ENCODE measurements around the gene PHLDA2.

- no peak for TF ChIP-seq CTCF (optimal IDR thresholded peaks at IDR 0.05 in 1 of 3, IDR thresholded peaks at IDR 0.05 in 1 of 3, conservative IDR thresholded peaks at IDR 0.05 in 1 of 3; ENCODE audit: extremely low read depth in 1 of 3, insufficient read depth in 2 of 3, low read length in 3 of 3)
- TF ChIP-seq EZH2 (IDR thresholded peaks at IDR 0.05; ENCODE audit: low read length), result no peak
These were observed 10.0 kb downstream of the PHLDA2 start for GRCh38 chr11:2919188-2919587.

Measured in keratinocyte (primary cell).